Measurements from ENCODE around the gene CTXN2.

Gene CTXN2

DNA sequence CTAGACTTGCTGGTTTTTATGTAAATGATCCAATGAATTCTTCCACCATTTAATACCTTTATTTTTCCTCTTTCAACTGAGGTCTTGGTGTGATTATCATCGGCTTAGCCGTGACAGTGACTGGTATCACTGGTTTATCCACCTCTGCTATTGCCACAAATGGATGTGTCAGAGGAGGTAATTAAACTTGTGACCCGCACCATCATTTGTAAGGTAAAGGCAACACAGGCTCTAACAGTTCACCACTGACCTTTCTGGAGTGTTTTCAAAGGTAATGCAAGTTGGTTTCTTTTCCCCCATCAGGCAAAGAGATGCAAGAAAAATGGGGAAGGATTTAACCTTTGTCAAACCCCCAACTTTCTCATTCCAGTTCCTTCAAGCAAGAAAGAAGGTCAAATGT is 34.3 kb downstream of the CTXN2 start:
- DNase-seq: no peak

DNA sequence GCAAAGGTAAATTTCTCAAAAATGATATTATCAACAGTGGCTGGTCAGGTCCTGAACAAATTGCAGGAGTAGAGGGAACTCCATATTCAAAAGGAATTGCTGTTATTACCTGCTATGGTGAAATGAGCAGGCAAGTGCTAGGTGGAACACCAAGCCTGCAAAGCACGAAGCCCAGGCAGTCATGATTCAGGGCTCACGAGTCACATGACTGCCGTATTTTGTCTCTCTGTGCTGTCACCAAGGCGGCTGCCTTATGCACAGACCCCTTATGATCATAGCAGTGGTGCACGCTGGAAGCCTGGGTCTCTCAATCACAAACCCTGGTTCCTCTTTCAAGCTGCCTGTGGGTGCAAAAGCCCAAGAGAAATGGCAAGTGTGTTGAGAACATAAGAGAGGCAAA is 39.0 kb downstream of the CTXN2 start:
- no peak for DNase-seq

DNA sequence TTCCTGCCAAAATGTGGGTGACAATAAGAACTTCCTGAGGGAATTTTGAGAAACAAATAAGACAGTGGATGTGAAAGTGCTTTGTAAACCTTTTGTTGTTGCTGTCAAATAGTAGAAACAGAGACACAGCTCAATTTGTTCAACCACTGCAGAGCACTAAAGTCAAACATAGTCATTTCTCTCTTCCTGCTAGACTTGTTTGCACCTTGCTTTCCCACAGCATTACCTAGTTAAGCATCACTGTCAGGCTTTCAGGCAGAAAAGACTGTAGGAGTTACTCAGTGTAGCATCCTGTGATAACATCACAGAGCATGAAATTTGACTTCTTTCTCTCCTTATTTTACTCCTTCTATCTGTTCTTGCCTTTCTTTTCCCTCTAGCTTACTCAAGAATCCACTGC is 41.8 kb downstream of the CTXN2 start:
- DNase-seq: no peak

DNA sequence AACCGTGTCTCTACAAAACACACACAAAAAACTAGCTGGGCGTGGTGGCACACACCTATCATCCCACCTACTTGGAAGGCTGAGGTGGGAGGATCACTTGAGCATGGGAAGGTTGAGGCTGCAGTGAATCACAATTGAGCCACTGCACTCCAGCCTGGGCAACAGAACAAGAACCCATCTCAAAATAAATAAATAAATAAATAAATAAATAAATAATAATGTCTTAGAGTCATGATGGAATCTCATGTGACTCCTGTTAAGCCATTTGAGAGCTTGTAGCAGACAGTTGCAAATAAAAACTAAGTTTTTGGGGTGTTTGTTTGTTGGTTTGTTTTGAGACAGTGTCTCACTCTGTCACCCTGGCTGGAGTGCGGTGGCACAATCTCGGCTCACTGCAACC is 47.9 kb downstream of the CTXN2 start:
- no peak for DNase-seq

- peak; percentile 1 for DNase-seq
Measured at GRCh38 chr15:48242015-48242414, 50.5 kb downstream of the CTXN2 start.

DNA sequence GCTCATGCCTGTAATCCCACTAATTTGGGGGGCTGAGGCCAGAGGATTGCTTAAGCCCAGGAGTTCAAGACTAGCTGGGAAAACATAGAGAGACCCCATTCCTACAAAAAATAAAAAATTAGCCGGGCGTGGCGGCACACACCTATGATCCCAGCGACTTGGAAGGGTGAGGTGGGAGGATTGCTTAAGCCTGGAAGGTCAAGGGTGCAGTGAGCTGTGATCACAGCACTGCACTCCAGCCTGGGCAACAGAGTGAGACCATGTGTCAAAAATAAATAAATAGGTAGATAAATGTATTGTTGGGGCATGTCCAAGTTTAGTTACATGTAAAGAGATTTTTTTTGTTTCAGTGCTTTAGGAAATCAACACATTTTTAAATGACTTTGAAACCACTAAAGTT is 51.1 kb downstream of the CTXN2 start:
- DNase-seq: no peak

DNA sequence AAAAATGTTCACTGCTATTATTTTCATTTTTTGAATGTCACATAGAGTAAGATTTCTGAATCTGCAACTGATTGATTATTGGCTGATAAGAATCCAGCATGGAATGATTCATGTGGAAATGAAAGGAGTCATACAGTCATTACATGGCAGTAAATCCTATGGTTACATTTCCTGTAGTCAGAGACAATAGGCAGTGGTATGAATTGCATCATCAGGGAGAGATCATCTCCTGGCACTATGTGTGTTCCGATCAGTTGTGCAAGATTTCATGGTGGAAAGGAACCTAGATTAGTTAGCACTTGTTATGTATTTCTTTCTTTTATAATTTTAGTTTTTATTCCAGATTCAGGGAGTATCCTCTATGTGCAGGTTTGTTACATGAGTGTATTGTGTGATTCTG is 53.5 kb downstream of the CTXN2 start:
- DNase-seq: no peak

DNA sequence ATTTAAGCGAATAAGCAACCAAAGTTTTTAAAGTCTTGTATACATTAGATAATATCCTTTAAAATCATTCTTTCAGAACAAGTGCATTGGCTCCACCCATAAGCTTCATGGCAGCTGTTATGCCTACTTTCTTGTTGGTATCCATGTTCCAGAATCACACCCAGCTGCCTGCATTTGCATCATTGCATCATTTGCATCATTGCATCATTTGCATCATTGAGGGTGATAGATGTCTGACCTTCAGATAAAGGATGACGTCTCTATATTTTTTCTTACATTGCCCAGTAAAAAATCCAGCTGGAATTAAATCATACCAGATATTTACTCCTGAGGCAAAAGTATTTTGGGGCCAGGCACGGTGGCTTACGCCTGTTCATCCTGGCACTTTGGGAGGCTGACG is 56.9 kb downstream of the CTXN2 start:
- DNase-seq: no peak

DNA sequence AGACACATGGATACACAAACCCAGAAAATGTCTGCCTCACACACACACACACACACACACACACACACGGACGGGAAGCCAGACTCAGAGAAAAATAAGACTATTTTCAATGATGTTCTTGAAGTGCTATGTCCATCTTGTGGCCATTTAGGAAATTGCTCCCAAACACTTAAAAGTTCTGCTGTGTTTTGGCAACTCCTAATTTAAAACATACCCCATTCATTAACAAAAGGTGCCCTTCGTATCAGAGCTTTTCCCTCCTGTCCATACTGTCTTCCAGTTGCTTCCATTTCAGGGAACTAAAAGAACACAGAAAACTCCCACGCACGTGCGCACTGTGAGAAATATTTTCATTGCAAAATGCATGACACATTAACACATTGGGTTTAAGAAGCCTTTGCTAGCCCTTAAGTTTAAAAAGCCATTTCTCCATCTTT is 59.2 kb downstream of the CTXN2 start:
- DNase-seq: peak; percentile 57

DNA sequence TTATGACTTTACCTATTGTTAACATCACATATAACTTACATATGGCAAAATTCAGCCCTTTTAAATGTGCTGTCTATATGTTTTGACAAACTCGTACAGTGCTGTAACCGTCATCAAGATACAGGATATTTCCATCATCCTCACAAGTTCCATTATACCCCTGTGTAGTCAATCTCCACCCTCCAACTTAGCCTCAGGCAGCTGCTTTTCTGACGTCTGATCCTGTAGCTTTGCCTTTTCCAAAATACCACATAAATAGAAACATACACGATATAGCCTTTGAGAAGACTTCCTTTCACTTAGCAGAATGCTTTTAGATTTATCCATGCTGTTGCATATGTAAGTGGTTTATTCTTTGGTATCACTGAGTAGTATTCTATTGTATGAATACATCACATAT is 61.7 kb downstream of the CTXN2 start:
- DNase-seq: no peak
